ENCODE results near the gene NCOA6.

DNA sequence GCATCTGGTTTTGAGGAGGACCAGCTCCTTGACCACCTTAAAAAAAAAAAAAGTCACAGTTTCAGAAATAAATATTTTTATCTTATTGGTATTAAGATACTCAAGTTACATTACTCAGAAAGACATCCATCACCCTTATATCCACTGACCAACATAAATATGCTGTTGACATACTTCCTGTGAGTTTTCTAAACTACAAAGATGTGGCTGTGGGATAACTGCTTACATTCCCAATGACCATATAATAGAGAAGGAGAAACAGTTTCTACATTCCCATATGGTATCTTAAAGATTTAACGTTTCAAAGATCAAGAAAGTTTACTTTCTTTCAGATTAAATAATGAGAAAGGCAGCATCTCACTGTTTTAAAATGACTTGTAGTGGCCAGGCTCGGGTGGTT, 75.0 kb downstream of the NCOA6 start:
- TF ChIP-seq, protein P1, sequence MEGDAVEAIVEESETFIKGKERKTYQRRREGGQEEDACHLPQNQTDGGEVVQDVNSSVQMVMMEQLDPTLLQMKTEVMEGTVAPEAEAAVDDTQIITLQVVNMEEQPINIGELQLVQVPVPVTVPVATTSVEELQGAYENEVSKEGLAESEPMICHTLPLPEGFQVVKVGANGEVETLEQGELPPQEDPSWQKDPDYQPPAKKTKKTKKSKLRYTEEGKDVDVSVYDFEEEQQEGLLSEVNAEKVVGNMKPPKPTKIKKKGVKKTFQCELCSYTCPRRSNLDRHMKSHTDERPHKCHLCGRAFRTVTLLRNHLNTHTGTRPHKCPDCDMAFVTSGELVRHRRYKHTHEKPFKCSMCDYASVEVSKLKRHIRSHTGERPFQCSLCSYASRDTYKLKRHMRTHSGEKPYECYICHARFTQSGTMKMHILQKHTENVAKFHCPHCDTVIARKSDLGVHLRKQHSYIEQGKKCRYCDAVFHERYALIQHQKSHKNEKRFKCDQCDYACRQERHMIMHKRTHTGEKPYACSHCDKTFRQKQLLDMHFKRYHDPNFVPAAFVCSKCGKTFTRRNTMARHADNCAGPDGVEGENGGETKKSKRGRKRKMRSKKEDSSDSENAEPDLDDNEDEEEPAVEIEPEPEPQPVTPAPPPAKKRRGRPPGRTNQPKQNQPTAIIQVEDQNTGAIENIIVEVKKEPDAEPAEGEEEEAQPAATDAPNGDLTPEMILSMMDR (IDR thresholded peaks at IDR 0.05), result no peak
- no peak for TF ChIP-seq POLR2A (IDR thresholded peaks at IDR 0.05)

Data from esophagus squamous epithelium (tissue), 4 donors.